HTR-8/SVneo (cell line): ENCODE data around the gene BMP7.

ENCODE experiments used
- DNase-seq: peaks from one replicate; pipeline ENCODE4 v3.0.0; 2011; ENCODE audit warnings: low spot score, mixed read lengths; ENCODE audit not compliant: insufficient read length
- FAIRE-seq: peaks from 2 replicates; lab custom pipeline; 2011; peaks lifted over from hg19 to GRCh38; lab: Jason Lieb, UNC

The BMP7 gene

DNA sequence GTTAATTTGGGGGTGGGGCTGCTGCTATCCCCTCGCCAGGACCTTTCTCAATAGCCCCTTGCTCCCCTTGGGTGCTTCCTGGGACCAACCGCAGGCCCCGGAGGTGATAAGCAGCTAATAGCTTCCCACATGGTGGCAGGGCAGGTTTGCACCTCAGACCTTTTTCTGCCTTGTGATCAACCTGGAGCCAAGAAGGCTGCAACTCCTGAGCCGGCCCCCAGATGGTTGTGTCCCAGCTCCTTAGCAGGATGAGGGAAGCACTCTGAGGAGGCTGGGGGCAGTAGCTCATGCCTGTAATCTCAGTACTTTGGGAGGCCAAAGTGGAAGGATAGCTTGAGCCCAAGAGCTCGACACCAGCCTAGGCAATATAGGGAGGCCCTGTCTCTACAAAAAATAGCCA is 85.5 kb downstream of the BMP7 start:
- FAIRE-seq, result no peak
- DNase-seq, result no peak

GRCh38 chr20:57180387-57180786 is 86.1 kb downstream of the BMP7 start:
- no peak for DNase-seq
- no peak for FAIRE-seq

GRCh38 chr20:57179265-57179664 is 87.2 kb downstream of the BMP7 start:
- no peak for DNase-seq
- peak; percentile 31 for FAIRE-seq

DNA sequence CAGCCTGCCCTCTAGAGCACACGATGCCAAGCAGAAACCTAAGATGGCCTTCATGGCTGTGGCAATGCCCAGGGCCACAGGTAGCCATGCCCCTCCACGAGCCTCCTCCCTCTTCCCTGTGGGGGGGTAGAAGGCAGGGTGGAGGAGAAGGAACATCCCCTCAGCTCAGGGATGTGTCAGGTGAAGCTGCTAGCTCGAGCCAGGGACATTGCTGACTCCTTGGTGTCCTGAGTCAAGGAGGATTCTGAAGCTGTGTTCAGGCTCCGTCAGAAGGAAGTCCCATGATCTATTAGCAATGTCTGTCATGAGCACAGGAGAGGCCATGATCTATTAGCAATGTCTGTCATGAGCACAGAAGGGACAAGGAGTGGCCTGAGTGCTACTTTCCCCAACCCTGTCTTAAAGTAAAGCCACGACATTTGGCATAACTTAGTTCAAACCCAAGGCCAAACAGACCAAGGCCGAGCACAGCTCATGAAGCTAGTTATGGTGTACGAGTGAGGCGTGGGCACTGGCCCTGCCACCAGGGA is 87.8 kb downstream of the BMP7 start:
- FAIRE-seq (peak; percentile 91), DNase-seq (no peak)

DNA sequence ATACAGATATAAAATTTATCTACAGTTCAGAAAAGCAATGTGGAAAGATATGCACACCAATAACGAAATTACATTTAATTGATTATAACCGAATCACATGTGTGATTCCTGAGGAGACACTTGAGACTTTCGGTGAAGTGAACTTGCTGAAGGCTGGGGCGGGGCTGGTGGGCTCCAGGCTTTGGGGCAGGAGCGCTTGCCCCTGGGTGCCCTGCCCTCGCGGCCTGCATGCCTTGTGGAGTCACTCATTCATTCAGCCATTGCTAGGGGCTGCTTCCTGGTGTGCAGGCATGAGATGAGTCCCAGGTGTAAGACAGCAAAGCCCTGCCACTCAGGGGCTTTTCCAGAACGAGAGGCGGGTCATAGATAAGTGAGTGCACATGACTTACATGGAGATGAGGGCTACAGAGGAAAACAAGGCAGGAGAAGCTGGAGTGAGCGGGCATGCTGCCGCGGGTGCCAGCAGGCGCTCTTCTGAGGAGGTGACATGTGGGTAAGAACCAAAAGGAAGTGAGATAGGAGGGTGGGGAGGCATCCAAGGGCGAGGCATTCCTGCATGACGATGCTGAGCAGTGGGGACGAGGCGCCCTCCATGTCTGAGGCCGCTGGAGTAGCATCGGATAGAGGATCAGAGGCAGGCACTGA is 88.7 kb downstream of the BMP7 start:
- FAIRE-seq (no peak), DNase-seq (no peak)

- no peak for FAIRE-seq
- no peak for DNase-seq
Measured at GRCh38 chr20:57176842-57177241, 89.6 kb downstream of the BMP7 start.

DNA sequence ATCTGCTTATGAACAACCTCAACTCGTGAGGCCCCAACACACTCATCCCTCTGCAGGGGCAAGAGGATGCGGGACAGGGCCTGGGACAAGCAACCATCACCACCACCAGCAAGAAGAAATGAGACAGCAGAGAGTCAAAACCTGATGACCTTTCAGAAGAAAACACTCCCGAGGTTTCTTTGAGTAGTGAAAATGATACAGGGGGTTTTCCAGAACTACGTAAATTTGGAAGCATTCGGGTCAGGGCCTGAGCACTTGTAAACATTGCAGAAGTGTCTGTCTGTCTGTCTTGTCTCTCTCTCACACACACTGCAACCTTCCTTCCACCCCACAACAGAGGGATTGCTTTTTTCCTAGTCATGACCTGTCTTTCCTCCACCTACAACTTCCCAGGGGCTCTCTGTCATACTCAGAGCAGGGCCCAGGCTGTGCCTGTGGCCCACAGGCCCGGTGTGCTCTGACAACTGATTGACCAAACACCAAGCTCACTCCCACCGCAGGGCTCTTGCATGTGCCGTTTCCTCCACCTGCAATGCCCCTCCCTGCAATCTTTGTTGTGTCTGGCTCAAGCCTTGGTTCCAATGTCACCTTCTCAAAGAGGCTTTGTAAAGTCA is 90.9 kb downstream of the BMP7 start:
- peak; percentile 28 for FAIRE-seq

DNA sequence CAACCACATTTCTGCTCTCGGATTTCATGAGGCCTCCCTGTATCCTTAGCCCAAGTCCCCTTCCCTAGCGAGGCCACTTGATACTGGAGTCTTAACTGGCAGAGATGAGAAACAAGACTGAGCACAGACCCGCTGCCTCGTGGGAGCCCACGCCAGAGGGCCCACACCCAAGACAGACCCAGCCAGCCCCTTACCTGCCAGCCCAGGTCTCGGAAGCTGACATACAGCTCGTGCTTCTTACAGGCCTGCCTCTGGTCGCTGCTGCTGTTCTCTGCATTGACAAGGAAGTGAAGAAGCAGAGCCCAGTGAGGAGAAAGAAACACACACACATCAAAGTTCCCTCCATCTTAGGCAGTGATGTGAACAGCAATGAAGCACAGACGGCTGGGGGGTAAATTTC is 91.7 kb downstream of the BMP7 start:
- FAIRE-seq, result peak; percentile 75

More for the DNA sequence above, 90.9 kb downstream of the BMP7 start:
- DNase-seq, result no peak

GRCh38 chr20:57173986-57174385 is 92.5 kb downstream of the BMP7 start:
- no peak for FAIRE-seq

More for the DNA sequence above, 91.7 kb downstream of the BMP7 start:
- DNase-seq, result no peak

DNA sequence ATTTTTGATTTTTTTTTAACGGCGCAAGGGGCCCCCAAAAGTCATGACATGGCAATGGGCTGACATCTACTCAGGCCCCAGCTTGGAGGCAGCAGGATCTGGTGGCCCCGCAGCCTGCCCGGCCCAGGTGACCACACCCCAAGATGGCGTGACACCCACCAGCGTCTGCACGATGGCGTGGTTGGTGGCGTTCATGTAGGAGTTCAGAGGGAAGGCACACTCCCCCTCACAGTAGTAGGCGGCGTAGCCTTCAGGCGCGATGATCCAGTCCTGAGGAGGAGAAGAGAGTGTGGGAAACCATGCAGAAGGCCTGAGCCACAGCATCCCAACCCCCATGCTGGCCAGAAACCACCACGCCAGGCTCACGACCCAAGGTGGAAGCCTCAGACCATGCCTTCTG is 93.4 kb downstream of the BMP7 start:
- peak; percentile 95 for FAIRE-seq

More at GRCh38 chr20:57173986-57174385, 92.5 kb downstream of the BMP7 start:
- no peak for DNase-seq

DNA sequence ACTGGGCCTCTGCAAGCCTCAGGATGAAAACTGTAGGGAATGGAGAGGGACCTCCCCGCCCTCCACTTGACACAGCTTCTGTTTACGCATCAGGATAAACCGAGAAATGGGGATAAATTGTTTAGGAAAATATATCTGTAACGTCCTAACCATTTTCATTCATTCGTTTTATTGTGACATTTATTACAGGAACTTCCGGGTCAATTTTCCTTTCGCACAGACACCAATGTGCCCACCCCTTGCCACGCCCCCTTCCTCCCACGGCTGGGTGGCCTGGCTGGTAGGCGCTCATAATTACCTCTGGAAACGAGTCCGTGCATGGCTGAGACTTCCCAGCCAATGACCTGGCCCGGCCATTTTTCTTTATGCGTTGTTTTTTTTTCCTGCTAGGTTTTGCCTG is 96.1 kb downstream of the BMP7 start:
- no peak for FAIRE-seq
- no peak for DNase-seq

More for the DNA sequence above, 93.4 kb downstream of the BMP7 start:
- DNase-seq, result no peak

- FAIRE-seq (peak; percentile 28), DNase-seq (no peak)
Measured at GRCh38 chr20:57169162-57169561, 97.3 kb downstream of the BMP7 start.

DNA sequence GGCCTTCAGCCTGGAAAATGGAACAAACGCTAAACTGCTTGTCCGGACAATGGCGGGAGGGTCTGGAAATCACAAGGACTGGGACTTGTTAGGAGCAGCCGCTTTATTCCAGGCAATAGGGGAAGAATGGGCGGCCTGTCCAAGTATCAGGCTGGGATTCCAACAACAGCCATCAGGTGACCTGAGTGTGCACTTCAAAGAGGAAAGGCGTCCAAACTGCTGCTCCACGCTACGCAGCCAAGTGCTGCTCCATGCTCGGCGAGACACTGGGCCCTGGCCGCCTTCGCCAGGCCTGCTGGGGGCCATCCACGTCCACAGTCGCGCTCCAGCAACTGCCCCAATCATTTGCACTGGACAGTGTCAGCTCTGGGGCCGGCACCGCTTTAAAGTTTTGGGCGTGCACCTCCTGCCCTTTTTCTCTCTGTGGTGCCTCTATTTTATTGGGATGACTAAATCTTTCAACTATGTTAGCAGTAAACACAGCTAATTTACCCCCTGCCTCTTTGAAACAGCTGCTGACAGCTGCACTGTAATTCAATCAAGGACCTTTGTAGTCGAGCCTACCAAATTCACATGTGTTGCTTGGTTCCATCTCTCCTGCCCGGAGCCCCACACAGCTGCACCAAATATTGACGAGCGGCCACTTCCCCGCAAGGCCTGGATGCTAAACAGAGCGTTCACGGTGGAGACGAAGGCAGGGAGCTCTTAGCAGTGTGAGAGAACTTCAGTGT is 98.3 kb downstream of the BMP7 start:
- no peak for FAIRE-seq
- peak; percentile 46 for DNase-seq

DNA sequence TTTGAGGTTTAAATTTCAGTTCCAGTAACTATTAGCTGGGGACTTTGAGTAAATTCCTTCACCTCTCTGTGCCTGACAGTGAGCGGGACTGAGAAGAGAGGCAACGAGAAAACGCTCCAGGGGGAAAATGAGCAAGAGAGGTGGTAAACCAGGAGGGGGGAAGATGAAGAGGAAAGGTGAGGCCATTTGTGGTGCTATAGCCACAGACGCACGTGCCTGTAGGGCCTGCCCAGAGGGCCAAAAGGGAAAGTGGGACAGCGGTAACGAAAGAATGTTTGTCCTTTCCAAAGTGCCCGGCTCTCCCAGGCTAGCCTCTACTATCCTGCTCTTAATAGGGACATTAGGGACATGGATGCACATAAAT is 99.2 kb downstream of the BMP7 start:
- DNase-seq, result no peak
- FAIRE-seq, result no peak

DNA sequence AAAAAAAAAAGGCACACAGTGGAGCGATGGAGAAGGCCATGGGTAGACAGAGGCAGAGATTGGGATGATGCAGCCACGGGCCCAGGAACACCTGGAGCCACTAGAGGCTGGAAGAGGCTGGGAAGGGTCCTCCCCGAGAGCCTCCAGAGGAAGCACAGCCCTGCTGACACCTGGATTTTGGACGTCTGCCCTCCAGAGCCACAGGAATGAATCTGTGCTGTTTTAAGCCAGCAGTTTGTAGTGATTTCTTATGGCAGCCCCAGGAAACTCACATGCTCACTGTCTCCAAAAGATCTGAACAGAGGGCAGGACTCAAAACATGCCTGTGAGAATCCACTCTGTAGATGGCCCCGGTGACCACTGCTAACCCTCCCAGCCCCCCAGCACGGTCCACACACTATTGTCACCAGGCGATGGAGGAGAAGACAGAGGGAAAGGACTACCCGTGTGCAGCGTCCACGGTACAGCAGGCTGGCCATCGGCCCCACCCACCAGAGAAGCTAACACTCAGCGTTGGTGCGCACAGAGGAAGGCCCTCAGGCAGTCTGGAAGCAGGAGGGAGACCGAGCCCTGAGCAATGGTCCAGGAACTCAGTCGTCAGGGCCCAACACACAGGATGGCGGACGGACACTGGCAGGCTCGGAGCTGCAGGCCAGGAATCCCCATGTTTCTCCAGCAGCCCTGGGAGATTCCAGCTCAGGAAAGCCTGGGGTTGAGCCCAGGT is 99.7 kb downstream of the BMP7 start:
- DNase-seq (no peak), FAIRE-seq (peak; percentile 76)

DNA sequence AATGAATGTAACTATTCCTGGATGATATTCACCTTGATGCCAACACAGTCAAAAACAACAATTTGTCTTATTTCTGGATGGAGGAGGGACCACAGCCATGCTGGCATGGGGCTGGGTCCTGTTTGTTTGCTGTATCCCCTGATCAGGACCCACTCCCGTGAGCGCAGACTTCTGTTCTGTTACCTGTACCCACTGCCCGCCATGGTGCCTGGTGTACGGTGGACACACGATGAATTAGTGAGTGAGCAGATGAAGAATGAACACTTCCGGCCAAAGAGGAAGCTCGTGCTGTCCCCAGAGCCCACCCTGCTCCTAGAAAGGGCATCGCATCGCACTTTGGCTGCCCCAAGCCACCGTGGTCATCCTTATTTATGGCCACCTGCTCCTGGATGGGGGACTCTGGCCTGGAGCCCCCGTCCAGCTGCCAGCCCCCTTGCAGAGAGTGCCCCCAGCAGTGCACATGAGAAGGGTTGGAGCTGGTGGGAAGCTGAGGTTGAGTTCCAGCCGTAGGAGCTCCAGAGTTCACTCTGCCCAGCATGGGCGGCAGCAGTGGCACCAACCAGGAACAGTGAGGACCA is 100.9 kb downstream of the BMP7 start:
- no peak for FAIRE-seq
- no peak for DNase-seq

- peak; percentile 95 for FAIRE-seq
- DNase-seq, result no peak
Measured at GRCh38 chr20:57164872-57165271, 101.6 kb downstream of the BMP7 start.

GRCh38 chr20:57163041-57163440 is 103.4 kb downstream of the BMP7 start:
- DNase-seq (no peak), FAIRE-seq (peak; percentile 65)

GRCh38 chr20:57162362-57162652 is 104.1 kb downstream of the BMP7 start:
- FAIRE-seq (peak; percentile 80), DNase-seq (no peak)
